GM18868 (cell line): ENCODE data around the gene POLD4.

Experiments
- ATAC-seq: cut with Tn5 transposase; IDR thresholded peaks from one replicate; pipeline ENCODE4 v1.9.1; 2021; ENCODE audit warnings: mild to moderate bottlenecking, moderate library complexity; ENCODE audit not compliant: unreplicated experiment

Gene POLD4

DNA sequence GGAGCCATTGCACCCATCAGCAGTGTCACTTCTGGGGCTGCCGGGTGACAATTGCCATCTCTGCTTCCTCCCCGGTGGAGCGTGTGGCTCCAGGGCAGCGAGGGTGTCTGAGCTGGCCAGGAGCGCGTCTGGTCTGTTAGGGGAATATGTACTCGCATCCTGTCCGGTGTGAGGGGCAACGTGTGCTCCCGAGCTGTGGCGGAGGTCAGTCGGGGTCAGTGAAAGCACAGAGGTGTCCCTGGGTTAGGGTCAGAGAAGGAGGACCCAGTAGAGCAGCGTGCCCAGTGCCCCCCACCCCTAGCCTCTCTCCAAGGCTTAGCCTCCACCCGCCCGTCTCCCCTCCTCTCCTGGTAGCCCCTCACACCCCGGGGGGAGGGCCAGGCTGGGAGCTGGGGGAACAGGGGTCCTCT lies 18.6 kb upstream of the POLD4 start:
- ATAC-seq, result no peak

DNA sequence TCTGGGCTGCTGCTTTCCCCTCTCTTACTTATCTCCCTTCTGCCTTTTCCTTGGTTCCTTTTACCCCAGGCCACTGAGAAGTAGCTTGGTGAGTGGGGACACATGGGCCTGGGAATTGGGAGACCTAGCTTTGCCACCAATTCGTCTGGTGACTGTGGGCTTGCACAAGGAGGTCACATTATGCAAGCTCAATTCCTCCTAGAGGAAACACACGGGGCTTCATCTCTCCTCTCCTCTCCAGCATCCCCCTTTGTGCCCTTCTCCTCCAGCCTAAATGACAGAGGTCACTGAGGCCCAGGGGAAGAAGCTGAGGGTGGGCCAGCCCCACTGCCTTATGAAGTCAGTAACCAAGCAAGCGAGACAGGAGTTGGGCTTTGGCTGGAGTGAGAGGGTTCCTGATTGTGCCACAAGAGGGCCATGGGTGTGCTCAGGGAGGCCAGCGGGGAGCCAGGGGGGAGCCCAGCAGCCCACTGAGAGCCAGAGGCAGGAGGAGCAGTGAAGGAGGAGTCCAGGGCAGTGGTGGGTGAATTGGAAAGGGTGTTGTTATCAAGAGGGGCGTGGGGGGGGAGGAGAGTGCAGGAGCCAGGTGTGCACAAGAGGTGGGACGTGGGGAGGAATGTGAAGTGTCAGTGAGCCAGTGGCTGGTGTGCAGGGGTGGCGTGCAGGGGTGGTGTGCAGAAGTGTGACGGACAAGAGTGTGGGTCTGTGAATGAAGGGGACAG lies 18.0 kb upstream of the POLD4 start:
- no peak for ATAC-seq

DNA sequence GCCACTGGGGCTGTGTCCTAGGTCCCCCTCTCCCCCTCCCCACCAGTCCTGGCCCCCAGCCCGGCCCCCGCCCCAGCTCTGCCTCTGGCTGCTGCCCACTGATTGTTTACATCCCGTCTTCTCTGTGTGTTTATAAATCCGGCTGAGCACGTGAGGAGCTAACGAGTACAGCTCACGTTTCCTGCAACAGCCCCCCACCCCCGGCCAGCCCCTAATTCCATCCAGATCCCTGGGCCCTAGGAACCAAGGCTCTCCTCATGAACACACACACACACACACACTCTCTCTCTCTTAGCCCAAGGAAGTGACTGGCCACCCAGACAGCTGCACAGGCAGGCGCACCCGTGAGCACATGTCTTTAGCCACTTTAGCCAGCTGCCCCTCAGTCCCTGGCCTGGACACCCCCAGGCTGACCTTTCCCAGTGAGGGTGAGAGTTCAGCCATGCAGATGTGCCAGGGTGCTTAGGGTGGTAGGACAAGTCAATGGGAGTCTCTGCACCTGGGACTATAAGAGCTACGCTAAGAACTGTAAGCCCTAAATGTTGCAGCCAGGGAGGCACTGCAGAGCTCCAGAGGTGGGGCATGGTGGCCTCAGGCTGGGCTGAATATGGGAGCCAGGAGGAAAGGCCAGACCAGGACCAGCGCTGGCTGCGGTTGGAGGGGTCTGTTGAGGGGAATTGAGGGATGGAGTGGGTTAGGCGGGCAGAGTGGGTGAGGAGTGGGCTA lies 17.2 kb upstream of the POLD4 start:
- no peak for ATAC-seq

DNA sequence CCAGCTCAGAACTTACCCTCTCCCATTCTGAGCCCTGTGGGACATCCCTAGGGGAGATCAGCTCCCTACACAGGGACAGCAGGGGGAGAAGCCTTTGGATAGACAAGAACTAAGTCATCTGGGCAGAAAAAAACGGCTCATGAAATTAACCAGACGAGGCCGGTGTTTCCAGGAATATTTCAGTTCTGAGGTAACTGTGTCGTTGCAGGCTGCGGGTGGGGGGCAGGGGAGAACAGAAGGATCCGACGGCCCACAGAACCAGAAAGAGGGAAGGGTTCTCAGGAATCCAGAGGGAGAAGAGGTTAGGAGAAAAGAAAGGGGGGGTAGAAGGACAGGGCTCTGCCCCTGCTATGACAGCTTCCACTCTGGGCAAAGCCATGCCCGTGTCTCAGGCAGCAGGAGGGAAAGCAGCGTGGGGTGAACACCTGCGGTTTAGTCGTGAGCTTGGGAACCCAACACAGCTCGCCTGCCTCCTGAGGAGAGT lies 16.5 kb upstream of the POLD4 start:
- no peak for ATAC-seq

DNA sequence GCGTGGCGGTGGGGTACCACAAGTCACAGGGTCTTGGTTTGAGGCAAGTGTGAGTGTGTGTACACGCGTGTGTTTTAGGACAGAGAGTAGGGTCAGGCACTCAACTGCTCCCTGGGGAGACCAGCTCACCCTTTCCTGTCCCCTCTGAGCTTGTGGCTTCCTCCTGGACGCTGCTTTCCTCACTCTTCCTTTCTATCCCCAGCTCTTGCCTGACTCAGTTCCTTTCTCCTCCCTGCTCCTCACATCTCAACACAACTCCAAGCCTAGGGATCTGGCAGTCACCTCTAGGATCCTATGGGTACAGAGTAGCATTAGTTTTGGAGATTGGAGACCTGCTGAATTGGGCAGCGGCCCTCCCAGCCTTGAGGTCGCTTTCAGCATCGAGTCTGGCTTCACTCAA lies 15.9 kb upstream of the POLD4 start:
- ATAC-seq, result no peak

DNA sequence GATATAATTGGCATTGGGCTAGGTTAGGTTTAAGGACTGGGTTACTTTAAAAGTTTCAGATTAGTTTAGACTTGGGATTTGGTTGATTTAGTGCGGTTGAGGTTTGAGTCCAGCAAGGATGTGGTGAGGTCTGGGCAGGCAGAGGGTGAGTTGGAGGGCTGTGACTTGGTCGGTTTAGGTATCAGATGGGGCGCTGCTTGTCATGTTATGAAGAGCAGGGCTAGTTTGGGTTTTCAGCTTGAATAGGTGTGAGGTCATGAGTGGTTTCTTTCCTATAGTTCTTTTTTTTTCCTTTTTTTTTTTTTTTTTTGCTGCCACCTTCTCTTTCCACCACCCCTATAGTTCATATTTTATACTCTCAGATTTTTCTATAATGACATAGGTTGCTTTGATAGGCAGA lies 15.3 kb upstream of the POLD4 start:
- no peak for ATAC-seq

DNA sequence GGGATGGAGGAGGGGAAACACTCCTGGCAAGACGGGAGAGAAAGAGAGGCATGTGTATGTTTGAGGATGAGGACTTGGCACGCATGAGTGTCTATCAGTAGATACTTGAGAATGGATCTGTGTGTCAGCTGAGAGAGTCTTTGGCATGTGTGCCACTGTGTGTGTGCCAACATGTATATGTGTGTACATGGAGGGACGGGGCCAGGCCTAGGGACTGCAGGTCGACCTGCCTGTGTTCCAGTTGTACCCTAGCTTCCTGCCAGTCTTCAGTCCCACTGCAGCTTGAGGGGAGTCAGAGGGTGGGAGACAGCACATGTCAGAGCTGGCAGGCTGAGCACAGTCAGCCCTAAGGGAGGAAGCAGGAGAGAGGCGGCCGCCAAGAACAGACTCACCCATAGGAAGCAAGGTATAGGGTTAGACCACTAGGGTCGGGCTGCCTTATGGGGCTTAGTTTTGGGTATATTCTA lies 14.4 kb upstream of the POLD4 start:
- ATAC-seq, result no peak

DNA sequence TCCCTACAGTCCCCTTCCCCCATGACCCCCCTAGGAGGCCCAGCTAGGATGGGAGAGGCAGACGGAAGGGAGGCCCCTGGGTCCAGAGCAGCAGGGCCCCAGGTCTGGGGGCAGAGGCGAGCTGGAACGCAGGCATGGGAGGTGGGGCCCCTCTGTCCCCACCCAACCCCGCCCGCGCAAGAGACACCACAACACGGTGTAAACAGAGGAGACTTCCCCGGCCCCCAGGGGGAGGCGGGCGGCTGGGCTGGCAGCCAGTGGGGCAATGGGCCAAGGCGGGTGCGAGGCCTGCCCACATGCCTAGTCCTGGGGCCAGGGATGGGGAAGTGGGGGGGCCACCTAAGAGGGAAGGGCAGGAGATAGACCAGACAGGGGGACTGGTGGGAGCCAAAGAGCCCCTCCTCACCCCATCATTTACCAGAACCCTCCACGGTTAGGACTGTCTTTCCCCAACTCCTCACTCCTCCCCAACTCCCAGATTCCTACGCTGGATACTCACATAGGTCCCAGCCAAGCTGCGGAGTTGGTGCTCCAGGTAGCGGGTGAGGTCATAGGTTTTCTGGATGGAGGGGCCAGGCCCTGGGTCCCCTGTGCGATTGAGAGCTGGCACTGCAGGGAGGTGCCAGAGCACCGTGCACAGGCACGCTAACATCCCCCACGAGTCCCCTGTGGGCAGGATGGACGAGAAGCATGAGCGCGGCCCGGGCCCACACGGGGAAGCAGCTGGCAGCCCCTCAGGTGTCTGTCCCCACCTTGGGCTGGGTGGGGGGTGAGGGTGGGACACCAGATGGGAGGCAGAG lies 13.8 kb upstream of the POLD4 start:
- no peak for ATAC-seq

DNA sequence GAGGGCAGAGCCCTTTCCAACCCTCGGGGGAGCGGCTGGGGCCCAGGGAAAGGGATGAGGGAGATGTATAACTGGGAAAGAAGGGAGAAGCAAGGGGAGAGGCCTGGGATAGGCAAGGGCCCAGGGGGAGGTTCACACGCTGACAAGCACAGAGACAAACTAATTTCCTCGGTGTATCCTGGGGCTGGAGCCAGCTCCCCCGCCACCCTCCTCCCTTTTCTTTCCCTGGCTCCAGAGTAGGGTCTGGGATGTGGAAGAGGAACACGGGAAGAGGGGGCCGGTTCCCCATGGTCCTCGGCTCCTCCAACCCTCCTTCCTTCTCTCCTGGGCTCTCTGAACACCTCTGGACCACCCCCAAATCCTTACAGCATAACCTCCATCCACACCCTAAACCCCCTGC lies 13.2 kb upstream of the POLD4 start:
- ATAC-seq, result no peak

DNA sequence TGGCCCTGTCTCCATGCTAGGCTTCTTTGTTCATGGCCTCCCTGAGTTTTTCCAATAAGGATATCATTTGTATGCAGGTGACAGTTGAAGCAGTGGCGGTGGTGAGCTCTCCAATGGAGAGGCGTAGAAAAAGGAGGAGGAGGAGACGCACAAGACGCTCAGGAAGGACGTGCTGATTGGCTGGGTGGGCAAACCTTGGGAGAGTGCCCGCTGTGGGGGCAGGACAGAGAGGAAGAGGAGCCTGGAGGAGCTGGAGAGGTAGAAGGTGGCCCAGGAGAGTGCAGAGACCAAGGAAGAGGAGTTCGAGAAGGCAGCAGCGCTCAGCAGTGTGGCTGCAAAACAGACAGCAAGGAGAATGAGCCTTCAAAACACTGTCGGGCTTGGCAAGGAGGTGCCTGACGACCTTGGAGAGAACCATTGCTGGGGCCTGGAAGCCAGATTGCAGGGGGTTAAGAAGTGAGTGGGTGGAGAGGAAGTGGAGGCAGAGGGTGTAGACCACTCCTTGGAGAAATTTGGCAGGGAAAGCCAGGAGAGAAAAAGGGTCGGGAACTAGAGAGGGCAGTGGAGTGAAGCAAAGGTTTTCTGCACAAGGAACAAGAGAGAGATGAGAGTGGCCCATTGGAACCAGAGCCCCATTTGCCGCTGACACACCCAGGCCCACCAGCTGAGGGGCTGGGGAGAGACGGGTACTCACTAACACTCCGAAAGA lies 12.5 kb upstream of the POLD4 start:
- no peak for ATAC-seq

DNA sequence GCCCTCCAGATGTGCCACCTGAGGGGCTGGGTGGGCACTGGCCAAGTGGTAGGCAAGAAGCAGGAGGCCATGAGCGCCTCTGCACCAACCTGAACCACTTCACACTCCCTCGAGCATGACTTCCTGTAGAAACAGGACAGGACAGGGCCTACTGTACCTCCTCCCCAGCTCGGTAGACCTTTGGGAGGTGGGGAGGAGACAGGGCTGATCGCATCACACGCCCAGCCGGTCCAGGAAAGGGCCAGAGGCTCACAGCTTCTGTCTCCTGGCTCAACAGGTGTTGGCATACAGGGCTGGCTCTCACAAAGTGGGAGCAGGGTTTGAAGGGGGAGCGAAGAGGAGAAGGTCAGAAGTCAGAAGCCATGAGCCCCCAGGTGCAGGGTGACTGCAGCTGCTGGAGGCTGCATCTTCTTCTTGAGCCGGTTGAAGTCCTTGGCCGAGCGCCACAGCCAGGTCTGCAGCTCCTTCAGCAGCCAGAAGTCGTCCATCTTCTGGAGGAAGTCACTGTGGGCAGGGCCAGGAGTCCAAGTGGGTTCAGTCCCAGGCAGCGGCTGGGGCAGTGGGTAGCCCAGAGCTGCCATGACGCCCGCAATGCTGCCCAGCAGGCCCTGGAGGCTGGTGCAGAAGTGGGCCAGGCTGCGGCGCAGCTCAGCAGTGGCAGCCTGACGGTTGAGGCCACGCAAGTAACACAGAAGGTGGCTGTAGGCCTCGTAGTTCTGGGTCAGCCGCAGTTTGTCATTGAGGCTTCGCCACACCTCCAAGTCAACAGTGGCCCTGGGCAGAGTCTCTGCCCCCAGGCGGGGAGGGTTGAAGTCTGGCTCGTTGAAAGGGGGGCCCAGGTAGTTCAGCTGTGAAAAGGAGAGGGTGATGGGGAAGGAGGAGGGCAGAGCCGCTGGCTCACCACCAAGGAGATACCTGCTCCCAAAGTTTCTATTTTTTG lies 11.7 kb upstream of the POLD4 start:
- ATAC-seq, result no peak

DNA sequence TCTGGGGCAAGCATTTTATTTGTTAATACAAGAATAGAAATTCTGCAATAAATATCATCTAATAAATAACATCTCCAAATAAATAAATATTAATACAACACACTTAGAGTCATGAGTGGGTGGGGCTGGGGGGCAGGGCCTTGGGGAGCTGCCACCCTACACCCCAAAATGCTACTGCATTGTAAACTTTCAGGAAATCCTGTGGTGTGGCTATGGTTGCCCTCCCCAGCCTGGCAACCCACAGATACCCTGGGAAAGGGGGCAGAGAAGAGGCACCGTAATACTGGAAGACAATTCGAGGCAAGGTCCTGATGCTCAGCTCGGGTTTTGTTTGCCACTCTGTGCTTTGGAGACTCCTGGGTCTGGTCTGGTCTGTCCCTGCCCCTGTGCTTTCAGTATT lies 10.8 kb upstream of the POLD4 start:
- ATAC-seq, result no peak

DNA sequence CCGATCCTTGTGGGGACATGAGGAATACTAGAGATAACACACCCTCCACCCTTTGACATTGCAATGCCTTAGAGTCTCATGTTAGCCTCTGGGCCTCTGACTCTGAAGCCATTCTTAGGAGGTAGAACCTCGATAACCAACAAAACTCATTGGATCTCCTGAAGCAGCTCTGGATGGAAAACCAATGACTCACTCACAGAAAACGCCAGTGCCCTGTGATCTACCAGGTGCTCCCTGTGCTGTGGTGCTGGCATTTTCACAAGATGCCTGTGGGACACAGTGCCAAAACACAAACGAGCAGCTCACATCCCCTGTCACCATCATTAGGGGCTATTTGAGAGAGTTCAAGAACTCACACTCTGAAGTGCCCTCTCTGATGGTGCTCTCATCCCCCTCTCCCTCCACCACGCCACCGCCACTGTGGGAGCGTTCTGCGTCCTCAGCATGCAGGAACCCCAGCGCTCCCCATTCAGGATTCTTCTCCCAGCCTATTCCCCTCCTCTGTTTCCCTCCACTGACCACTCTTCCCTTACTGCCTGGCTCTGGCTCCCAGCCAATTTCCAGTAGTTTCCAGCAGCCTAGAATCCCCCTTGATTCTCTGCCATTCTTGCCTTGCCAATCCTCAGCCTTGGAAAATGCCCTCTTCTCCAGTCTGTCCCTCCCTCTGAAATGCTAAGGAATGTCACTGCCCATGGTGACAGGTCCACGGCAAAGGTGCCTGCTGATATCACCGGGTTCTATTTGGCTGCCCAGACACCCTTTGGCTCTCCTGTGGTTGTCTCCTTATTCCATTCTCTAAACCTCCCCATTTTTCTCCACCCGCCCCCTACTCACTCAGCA lies 4.7 kb upstream of the POLD4 start:
- no peak for ATAC-seq

DNA sequence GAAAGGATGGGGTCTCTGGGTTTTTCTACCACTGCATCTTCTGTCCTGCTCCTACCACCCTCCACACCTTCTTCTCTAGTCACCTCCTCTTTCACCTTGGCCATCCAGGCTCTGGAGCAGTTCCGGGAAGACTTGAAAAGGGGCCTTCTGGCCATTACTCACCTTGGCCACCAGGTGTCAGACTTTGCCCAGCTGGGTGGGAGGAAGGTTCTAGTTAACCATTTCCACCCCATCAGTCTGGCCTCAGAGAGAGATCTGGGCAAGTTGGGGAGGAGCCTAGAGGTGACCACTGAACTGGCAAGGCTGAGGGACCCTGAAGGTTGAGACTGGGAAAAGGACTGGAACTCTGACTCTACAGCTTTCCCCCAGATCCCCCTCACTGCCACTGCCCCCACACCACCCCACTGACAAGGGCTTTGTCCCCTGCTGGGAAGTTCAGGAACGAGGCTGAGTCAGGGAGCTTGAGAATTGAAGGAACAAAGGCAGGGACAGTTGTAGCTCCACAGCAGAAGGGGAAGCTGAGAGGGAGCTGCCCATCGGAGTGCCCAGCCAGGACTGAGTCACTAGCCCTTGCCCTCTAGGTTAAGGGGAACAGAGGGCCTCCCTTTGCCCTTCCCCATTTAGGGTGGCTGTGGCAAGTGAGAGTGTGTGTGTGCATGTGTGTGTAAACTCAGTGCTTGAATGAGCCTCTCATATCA lies 3.7 kb upstream of the POLD4 start:
- no peak for ATAC-seq

DNA sequence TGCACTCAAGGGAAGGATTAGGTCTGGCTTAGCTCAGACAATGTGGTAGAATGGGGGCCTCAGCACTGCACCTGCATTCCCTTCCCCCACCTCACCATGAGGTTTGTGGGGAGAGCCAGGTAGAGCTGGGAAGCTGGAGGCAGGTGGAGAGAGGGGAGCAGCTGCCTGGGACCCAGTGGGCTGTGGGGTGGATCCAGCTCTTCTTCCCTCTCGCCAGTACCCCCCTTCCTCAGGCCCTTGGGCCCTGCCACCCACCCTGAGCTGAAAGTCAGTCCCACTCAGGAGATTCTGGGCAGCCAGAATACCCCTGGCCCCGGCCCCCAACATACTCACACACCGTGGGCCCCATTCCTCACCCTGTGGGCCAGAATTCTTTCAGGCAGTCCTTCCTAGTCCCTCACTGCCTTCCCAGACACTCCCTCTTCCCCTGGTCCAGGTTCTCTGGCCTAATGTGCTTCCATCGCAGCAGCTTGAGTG lies 3.1 kb upstream of the POLD4 start:
- ATAC-seq, result no peak

DNA sequence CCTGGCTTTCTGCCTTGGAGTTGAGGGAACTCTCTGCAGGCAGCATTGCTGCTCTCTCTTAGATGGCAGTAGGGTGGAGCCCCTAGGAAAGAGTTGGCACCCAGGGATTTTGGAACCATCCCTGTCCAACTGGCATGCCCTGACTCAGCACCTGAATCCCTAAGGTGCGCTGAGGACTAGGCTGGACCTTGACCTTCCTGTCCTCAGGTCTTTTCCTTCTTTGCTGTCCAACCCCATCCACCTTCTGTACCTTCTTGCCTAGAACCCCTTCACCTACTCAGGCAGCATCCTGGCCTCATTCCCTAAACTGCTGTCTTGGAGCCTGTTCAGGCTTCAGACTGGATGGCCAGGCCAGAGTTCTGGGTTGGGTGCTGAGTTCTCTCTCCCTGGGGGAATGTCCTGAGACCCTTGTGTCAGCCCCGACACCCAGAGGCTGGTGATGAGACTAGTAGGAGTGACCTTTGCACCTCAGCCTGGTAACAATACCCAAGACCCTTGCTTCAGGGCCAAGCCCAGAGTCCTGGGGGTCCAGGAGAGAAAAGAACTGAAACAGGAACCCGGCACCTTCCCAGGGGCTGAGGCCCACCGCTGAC lies 2.5 kb upstream of the POLD4 start:
- no peak for ATAC-seq

DNA sequence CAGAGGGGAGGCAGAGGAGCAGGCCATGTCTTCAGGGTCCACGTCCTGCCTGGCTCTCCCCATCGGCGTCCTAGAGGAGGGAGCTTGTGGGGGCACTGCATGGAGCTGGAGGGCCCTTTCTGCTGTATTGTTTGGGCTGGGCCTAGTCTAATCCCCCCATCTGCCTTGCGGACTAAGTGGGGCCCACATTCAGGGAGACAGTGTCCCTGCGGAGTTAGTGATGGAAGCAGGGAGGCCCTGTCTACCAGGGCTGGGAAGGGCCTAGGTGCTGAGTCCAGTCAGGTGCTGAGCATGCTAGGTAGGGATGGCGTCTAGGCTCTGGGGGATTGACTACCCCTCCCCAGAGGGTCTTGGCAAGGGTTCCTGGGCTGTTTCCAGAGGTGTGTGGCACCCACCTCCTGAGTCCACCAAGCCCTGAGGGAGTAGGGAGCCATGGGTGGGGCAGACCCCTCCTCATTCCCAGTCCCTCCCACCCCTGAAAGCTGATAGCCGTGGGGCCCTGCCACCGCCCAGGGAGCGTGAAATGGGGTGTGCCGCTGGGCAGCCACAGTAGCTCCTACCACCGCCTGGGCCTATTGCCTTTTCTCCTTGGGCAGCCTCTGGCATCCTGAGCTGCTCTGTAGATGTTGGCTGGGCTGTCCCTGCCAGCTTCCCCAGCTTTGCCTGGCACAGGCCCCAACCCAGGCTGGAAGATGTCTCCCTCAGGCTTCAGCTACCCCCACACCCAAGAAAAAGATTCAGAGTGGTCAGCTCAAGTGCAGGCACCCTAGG lies 1.9 kb upstream of the POLD4 start:
- ATAC-seq, result no peak
